ENCODE measurements around the gene FKBP2.

- TF ChIP-seq CTCF (IDR thresholded peaks at IDR 0.05) (no peak), EP300 (IDR thresholded peaks at IDR 0.05) (no peak)
Measured at GRCh38 chr11:64208796-64209562, 31.9 kb upstream of the FKBP2 start.
